Mesendoderm (in vitro differentiated cells): Measurements from ENCODE around the gene CDIPT.

ENCODE experiments used
- DNase-seq: peaks from one replicate; pipeline ENCODE4 v3.0.0; 2013
- H2AK5ac ChIP-seq: 2 replicates; pipeline ENCODE4 v1.6.1; 2013; ENCODE audit warnings: low read length, inconsistent platforms
- H2BK120ac ChIP-seq: 2 replicates; pipeline ENCODE4 v1.6.1; 2013; ENCODE audit warnings: low read depth, mild to moderate bottlenecking, low read length, moderate library complexity, mixed read lengths
- H2BK15ac ChIP-seq: replicated peaks from 2 replicates; pipeline ENCODE4 v1.6.1; 2013; ENCODE audit warnings: low read depth, mild to moderate bottlenecking, moderate library complexity
- H2BK5ac ChIP-seq: 2 replicates; pipeline ENCODE4 v1.6.1; 2013; ENCODE audit warnings: low read length, inconsistent platforms
- H3K18ac ChIP-seq: 2 replicates; pipeline ENCODE4 v1.6.1; 2013; ENCODE audit warnings: mild to moderate bottlenecking, low read length, mixed read lengths
- H3K23ac ChIP-seq: one replicate; pipeline ENCODE4 v1.6.1; 2013; ENCODE audit warnings: low read length
- H3K27ac ChIP-seq: 2 replicates; pipeline ENCODE4 v1.5.1; 2013; ENCODE audit warnings: low read depth, mild to moderate bottlenecking, inconsistent platforms, low read length, moderate library complexity
- H3K27me3 ChIP-seq: 2 replicates; pipeline ENCODE4 v1.6.1; 2013; ENCODE audit warnings: low read length, control low read depth, mild to moderate bottlenecking, inconsistent platforms; ENCODE audit not compliant: insufficient read depth, poor library complexity
- H3K36me3 ChIP-seq: 2 replicates; pipeline ENCODE4 v1.6.1; 2013; ENCODE audit warnings: low read length, inconsistent platforms; ENCODE audit not compliant: control insufficient read depth, insufficient read depth
- H3K4ac ChIP-seq: one replicate; pipeline ENCODE4 v1.6.1; 2013; ENCODE audit warnings: low read depth, mild to moderate bottlenecking, low read length, moderate library complexity
- H3K4me1 ChIP-seq: 2 replicates; pipeline ENCODE4 v1.6.1; 2013; ENCODE audit warnings: low read depth, low read length, inconsistent platforms; ENCODE audit not compliant: control insufficient read depth
- H3K4me2 ChIP-seq: 2 replicates; pipeline ENCODE4 v1.6.1; 2013; ENCODE audit warnings: low read length
- H3K4me3 ChIP-seq: 2 replicates; pipeline ENCODE4 v1.5.1; 2013; ENCODE audit warnings: mild to moderate bottlenecking, low read length
- H3K56ac ChIP-seq: one replicate; pipeline ENCODE4 v1.6.1; 2013; ENCODE audit warnings: low read length
- H3K79me1 ChIP-seq: 2 replicates; pipeline ENCODE4 v1.6.1; 2013; ENCODE audit warnings: low read length, inconsistent platforms
- H3K79me2 ChIP-seq: 2 replicates; pipeline ENCODE4 v1.6.1; 2013; ENCODE audit warnings: mild to moderate bottlenecking, low read length; ENCODE audit not compliant: control insufficient read depth, insufficient read depth
- H3K9ac ChIP-seq: 2 replicates; pipeline ENCODE4 v1.6.1; 2013; ENCODE audit warnings: low read length, inconsistent platforms
- H4K5ac ChIP-seq: one replicate; pipeline ENCODE4 v1.6.1; 2013; ENCODE audit warnings: low read length
- H4K8ac ChIP-seq: one replicate; pipeline ENCODE4 v1.6.1; 2013; ENCODE audit warnings: low read depth, mild to moderate bottlenecking, control low read depth, low read length, moderate library complexity
- WGBS: extraction: QIAGEN DNeasy Blood & Tissue Kit; methylation state at CpG from one replicate; pipeline ENCODE4 v1.1.7; 2013; ENCODE audit warnings: low lambda C conversion rate, missing lambda C conversion rate; ENCODE audit not compliant: insufficient coverage; ENCODE audit errors: extremely low coverage; 5-methylcytosine and 5-hydroxymethylcytosine counted together

CDIPT gene

GRCh38 chr16:29845656-29846055 is 17.4 kb downstream of the CDIPT start:
- Histone ChIP-seq H3K79me2 (no peaks in the 10 kb centered on the region), H3K4me3 (no peak overlapping the region), H3K56ac (no peak overlapping the region), H2BK120ac (no peak overlapping the region), H4K8ac (no peak overlapping the region), H3K9ac (no peak overlapping the region), H3K79me1 (no peaks in the 10 kb centered on the region), H3K36me3 (no peaks in the 10 kb centered on the region), H3K4ac (no peak overlapping the region), H2BK15ac (no peak overlapping the region), H3K27ac (no peak overlapping the region), H3K4me2 (no peak overlapping the region), H3K23ac (no peak overlapping the region), H3K18ac (no peak overlapping the region), H2AK5ac (no peak overlapping the region), H3K4me1 (peaks cover 3% of the 10 kb centered on the region), H4K5ac (no peak overlapping the region), H2BK5ac (no peak overlapping the region), H3K27me3 (no peaks in the 10 kb centered on the region)
- WGBS, result no CpG with 5 or more reads among the region's 18 CpGs
- DNase-seq, result no peak

- Histone ChIP-seq H3K9ac (no peak overlapping the region), H3K27me3 (no peaks in the 10 kb centered on the region), H2BK120ac (no peak overlapping the region), H3K23ac (no peak overlapping the region), H3K4me2 (no peak overlapping the region), H3K79me1 (no peaks in the 10 kb centered on the region), H3K18ac (no peak overlapping the region), H3K27ac (no peak overlapping the region), H3K4me1 (peaks cover 3% of the 10 kb centered on the region), H2BK15ac (no peak overlapping the region), H4K8ac (no peak overlapping the region), H3K56ac (no peak overlapping the region), H3K4me3 (no peak overlapping the region), H2BK5ac (no peak overlapping the region), H3K36me3 (no peaks in the 10 kb centered on the region), H3K4ac (no peak overlapping the region), H3K79me2 (no peaks in the 10 kb centered on the region), H2AK5ac (no peak overlapping the region), H4K5ac (no peak overlapping the region)
- DNase-seq, result no peak
- WGBS, result no CpG with 5 or more reads among the region's 28 CpGs
Measured at GRCh38 chr16:29844575-29845331, 18.3 kb downstream of the CDIPT start.

GRCh38 chr16:29843931-29844330 is 19.1 kb downstream of the CDIPT start:
- no peak overlapping the region for H3K56ac ChIP-seq
- no peaks in the 10 kb centered on the region for H3K79me1 ChIP-seq
- no peak overlapping the region for H3K4me2 ChIP-seq
- no peak overlapping the region for H2BK120ac ChIP-seq
- H4K8ac ChIP-seq, result no peak overlapping the region
- no peak overlapping the region for H2BK5ac ChIP-seq
- H3K23ac ChIP-seq, result no peak overlapping the region
- WGBS, result no CpG with 5 or more reads among the region's 8 CpGs
- H3K9ac ChIP-seq, result no peak overlapping the region
- H3K18ac ChIP-seq, result no peak overlapping the region
- no peak for DNase-seq
- no peak overlapping the region for H2BK15ac ChIP-seq
- H4K5ac ChIP-seq, result no peak overlapping the region
- H2AK5ac ChIP-seq, result no peak overlapping the region
- H3K27ac ChIP-seq, result no peak overlapping the region
- H3K36me3 ChIP-seq, result no peaks in the 10 kb centered on the region
- H3K4ac ChIP-seq, result no peak overlapping the region
- H3K4me1 ChIP-seq, result no peaks in the 10 kb centered on the region
- no peaks in the 10 kb centered on the region for H3K27me3 ChIP-seq
- no peak overlapping the region for H3K4me3 ChIP-seq
- no peaks in the 10 kb centered on the region for H3K79me2 ChIP-seq

- Histone ChIP-seq H3K56ac (no peak overlapping the region), H2BK120ac (no peak overlapping the region), H2AK5ac (no peak overlapping the region), H3K79me2 (no peaks in the 10 kb centered on the region), H2BK15ac (no peak overlapping the region), H3K4me1 (no peaks in the 10 kb centered on the region), H3K27me3 (no peaks in the 10 kb centered on the region), H3K4me3 (no peak overlapping the region), H3K79me1 (no peaks in the 10 kb centered on the region), H2BK5ac (no peak overlapping the region), H4K5ac (no peak overlapping the region), H3K36me3 (no peaks in the 10 kb centered on the region), H3K4me2 (no peak overlapping the region), H3K18ac (no peak overlapping the region), H3K4ac (no peak overlapping the region), H3K9ac (no peak overlapping the region), H3K23ac (no peak overlapping the region), H4K8ac (no peak overlapping the region), H3K27ac (no peak overlapping the region)
- no CpG with 5 or more reads among the region's 9 CpGs for WGBS
- DNase-seq, result no peak
Measured at GRCh38 chr16:29842732-29843346, 20.2 kb downstream of the CDIPT start.

- Histone ChIP-seq H4K8ac (no peak overlapping the region), H3K4ac (no peak overlapping the region), H3K79me1 (no peaks in the 10 kb centered on the region), H3K4me3 (no peak overlapping the region), H3K4me2 (no peak overlapping the region), H3K18ac (no peak overlapping the region), H3K27me3 (no peaks in the 10 kb centered on the region), H3K36me3 (no peaks in the 10 kb centered on the region), H3K4me1 (no peaks in the 10 kb centered on the region), H2AK5ac (no peak overlapping the region), H3K23ac (no peak overlapping the region), H3K9ac (no peak overlapping the region), H2BK120ac (no peak overlapping the region), H3K27ac (no peak overlapping the region), H3K56ac (no peak overlapping the region), H2BK15ac (no peak overlapping the region), H3K79me2 (no peaks in the 10 kb centered on the region), H4K5ac (no peak overlapping the region), H2BK5ac (no peak overlapping the region)
- WGBS, result no CpG with 5 or more reads among the region's 23 CpGs
- no peak for DNase-seq
Measured at GRCh38 chr16:29841631-29842030, 21.4 kb downstream of the CDIPT start.
